CD4-positive, alpha-beta T cell treated with Interleukin-10 for 1 hour (primary cell): Measurements from ENCODE around the gene METTL2A.
"Not testable (repeated sequence)": the region's sequence is repeated elsewhere in the genome, so short reads cannot be mapped to it uniquely, and the experiment has no call there.

Experiments
- DNase-seq: peaks from one replicate; pipeline ENCODE4 v3.0.0-alpha.2; 2020

The METTL2A gene

GRCh38 chr17:62473030-62473982 is 49.6 kb downstream of the METTL2A start:
- not testable (repeated sequence) for DNase-seq

- not testable (repeated sequence) for DNase-seq
These were observed 53.4 kb downstream of the METTL2A start for GRCh38 chr17:62477111-62477510.

GRCh38 chr17:62477718-62478408 is 54.2 kb downstream of the METTL2A start:
- peak; percentile 55 for DNase-seq

DNA sequence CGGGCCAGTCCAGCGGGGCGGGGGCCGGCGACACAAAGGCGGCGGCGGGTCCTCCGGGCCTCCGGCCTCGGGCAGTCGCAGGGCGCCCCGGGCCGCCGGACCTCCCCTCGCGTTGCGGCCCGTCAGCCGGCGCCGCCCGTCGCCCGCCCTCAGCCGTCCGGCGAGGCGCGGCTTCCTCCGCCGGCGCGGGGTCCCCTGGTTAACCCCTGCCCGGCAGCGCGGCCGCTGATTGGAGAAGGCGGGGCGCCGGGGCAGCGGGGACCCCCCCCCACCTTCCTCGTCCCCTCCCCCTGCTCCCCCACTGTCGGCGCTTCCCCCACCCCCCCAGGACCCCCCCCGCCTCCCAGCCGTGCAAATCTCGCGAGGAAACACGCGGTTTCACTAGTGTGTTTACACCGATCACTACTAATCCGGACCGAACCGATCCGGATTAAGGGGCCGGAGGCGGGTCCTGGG is 54.8 kb downstream of the METTL2A start, which contains the start of gene TLK2:
TSS of gene TLK2 (plus strand) at position 402 of the 456 bp plus-strand sequence. CDS start 2,301 bp downstream, outside the sequence.
- DNase-seq = peak; percentile 85

- DNase-seq = peak; percentile 63
These were observed 55.4 kb downstream of the METTL2A start for GRCh38 chr17:62478880-62479638.

DNA sequence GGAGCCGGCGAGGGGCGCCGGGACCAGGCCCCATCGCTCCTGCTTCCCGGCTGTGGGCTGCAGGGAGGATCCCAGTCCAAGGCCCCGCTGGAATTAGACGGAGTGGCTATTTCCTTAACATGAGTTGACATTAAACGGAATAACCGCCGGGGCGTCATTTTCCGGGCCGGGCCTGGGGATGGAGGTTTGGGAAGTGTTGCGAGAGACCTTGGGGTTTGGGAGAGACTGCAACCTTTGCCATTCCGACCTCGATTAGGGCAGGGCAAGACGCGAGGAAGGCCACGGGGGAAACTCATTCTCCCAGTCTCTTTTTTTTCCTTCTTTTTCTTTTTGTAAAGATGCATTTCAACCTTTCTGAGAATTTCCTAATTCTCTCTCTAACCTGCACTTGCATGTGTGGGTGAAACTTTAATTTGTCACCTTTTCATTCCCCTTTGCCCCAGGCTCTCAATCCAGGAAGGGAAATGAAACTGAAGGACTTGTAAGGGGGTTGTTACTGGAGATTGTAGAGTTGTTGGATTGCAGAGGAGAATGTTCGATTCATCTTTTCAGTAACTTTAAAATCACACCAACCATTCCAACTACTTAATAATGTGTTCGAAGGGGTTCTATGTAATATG is 56.1 kb downstream of the METTL2A start:
- peak; percentile 19 for DNase-seq

DNA sequence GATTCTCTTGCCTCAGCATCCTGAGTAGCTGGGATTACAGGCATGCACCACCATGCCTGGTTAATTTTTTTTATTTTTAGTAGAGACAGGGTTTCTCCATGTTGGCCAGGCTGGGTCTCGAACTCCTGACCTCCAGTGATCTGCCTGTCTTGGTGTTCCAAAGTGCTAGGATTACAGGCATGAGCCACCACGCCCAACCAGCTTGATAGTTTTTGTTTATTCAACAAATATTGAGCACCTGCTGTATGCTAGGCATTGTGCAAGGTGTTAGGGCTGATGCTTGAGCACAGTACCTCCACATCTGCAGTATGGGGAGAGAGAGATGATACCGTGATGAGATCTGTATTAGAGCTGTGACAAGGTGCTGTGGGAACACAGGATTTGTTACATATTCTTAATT is 58.9 kb downstream of the METTL2A start:
- DNase-seq = not testable (repeated sequence)

DNA sequence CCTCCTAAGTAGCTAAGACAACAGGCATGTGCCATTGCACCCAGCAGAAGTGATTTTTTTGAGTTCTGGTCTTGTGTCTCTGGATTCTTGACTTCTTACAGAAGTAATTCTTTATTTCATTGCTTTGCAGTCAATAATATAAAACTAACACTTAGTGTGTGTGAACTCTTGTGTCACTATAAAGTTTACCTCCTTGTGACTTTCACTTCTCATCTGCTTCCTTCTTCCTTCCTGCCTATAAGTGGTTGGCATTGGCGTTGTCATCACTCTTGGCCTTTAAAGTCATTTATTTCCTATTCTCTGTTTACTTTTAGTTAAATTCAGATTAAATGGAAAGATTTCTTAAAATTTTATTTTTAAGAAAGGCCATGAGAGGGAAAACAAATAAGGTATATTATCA is 67.3 kb downstream of the METTL2A start:
- not testable (repeated sequence) for DNase-seq

- DNase-seq = not testable (repeated sequence)
These were observed 69.5 kb downstream of the METTL2A start for GRCh38 chr17:62493049-62493655.

DNA sequence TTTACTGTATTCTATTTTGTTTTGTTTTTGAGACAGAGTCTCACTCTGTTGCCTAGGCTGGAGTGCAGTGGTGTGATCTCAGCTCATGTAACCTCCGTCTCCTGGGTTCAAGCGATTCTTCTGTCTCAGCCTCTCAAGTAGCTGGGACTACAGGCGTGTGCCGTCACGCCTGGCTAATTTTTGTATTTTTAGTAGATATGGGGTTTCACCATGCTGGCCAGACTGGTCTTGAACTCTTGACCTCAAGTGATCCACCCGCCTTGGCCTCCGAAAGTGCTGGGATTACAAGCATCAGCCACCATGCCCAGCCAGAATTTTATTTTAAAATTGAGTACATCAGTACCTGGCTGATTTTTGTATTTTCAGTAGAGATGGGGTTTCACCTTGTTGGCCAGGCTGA is 70.4 kb downstream of the METTL2A start:
- not testable (repeated sequence) for DNase-seq

- DNase-seq = not testable (repeated sequence)
These were observed 72.6 kb downstream of the METTL2A start for GRCh38 chr17:62496344-62496743.

- DNase-seq = not testable (repeated sequence)
These were observed 75.1 kb downstream of the METTL2A start for GRCh38 chr17:62498796-62499195.
